Parathyroid adenoma (tissue), 2 donors: Measurements from ENCODE around the gene BSN.

Experiments
- H2AFZ ChIP-seq: fragments of 300-600 bp; sonication (generic); one replicate; pipeline ENCODE4 v1.7.0; 2017; ENCODE audit warnings: antibody characterized with exemption, mild to moderate bottlenecking
- H3K27ac ChIP-seq: fragments of 300-600 bp; sonication (generic); one replicate; pipeline ENCODE4 v1.7.0; 2017
- H3K27me3 ChIP-seq: fragments of 300-600 bp; sonication (generic); one replicate; pipeline ENCODE4 v1.7.0; 2017; ENCODE audit warnings: low read length; ENCODE audit not compliant: control insufficient read depth, insufficient read depth
- H3K36me3 ChIP-seq: fragments of 300-600 bp; sonication (generic); one replicate; pipeline ENCODE4 v1.7.0; 2017; ENCODE audit warnings: low read length; ENCODE audit not compliant: control insufficient read depth, insufficient read depth
- H3K4me1 ChIP-seq: fragments of 300-600 bp; sonication (generic); one replicate; pipeline ENCODE4 v1.7.0; 2017; ENCODE audit warnings: control low read depth
- H3K4me2 ChIP-seq: fragments of 300-600 bp; sonication (generic); one replicate; pipeline ENCODE4 v1.7.0; 2017; ENCODE audit warnings: low read length
- H3K4me3 ChIP-seq: fragments of 300-600 bp; sonication (generic); one replicate; pipeline ENCODE4 v1.7.0; 2017; ENCODE audit warnings: low read depth, low read length
- H3K79me2 ChIP-seq: fragments of 300-600 bp; sonication (generic); one replicate; pipeline ENCODE4 v1.7.0; 2017; ENCODE audit warnings: control low read depth
- H3K9ac ChIP-seq: fragments of 300-600 bp; sonication (generic); one replicate; pipeline ENCODE4 v1.7.0; 2017; ENCODE audit warnings: mild to moderate bottlenecking
- H3K9me3 ChIP-seq: fragments of 300-600 bp; sonication (generic); one replicate; pipeline ENCODE4 v1.7.0; 2017; ENCODE audit warnings: low read length; ENCODE audit not compliant: control insufficient read depth
- TF ChIP-seq, protein P1 (sequence below): fragments of 300-600 bp; sonication (generic); IDR thresholded peaks from one replicate; pipeline ENCODE4 v1.7.0; 2017; ENCODE audit warnings: antibody characterized with exemption, mild to moderate bottlenecking
- donor health status: primary hyperparathyroidism.

The BSN gene

DNA sequence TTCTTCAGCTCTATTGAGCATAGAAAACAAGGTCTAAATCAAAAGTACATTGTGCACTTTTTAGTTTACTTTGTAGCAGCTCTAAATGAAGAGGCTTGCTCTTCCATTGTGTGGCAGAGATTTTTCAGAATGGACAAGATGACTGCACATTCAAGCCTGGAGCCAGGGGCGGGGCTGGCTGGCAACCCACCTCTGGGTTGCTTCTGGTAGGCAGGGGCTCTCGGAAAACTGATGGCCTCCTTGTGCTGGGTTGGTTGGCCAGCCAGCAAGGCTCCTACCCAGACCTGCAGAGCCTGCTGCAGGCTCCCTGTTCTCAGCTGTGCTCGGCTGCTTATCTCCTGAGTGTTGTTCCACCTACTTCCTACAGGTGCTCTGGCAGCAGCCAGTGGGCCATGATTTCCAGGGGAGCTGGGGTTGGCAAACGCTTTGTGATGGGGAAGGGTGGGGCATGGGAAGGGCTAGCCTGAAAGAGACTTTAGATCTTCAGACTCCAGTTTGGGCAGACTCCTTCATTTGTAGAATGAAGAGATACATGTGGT is 8.8 kb downstream of the BSN start:
- Histone ChIP-seq H3K27me3 (no peaks in the 10 kb centered on the region), H3K27ac (no peak overlapping the region), H3K36me3 (no peaks in the 10 kb centered on the region), H3K4me2 (no peak overlapping the region), H3K4me1 (no peaks in the 10 kb centered on the region), H3K79me2 (peaks cover 38% of the 10 kb centered on the region), H2AFZ (no peak overlapping the region), H3K9ac (no peak overlapping the region), H3K4me3 (no peak overlapping the region), H3K9me3 (no peaks in the 10 kb centered on the region)
- TF ChIP-seq, protein P1, sequence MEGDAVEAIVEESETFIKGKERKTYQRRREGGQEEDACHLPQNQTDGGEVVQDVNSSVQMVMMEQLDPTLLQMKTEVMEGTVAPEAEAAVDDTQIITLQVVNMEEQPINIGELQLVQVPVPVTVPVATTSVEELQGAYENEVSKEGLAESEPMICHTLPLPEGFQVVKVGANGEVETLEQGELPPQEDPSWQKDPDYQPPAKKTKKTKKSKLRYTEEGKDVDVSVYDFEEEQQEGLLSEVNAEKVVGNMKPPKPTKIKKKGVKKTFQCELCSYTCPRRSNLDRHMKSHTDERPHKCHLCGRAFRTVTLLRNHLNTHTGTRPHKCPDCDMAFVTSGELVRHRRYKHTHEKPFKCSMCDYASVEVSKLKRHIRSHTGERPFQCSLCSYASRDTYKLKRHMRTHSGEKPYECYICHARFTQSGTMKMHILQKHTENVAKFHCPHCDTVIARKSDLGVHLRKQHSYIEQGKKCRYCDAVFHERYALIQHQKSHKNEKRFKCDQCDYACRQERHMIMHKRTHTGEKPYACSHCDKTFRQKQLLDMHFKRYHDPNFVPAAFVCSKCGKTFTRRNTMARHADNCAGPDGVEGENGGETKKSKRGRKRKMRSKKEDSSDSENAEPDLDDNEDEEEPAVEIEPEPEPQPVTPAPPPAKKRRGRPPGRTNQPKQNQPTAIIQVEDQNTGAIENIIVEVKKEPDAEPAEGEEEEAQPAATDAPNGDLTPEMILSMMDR: no peak

DNA sequence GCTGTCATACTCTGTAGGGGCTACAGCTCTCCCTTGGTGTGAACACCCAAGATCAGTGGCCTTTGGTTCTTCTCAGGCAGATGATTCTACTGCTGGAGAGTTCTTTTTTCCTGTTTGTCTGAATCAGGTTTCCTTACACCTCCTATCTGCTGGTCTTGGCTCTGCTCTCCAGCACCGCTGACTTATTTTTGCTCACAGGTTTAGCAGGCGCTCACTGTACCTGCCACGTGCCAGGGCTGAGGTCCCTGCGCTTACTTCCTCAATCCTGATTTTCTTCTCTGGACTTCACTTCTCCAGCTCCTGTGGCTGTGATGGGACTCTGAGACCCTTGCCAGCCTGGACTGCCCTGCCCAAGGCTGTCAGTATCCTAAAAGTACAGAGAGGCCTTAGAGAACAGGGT is 9.5 kb downstream of the BSN start:
- no peak overlapping the region for H3K27ac ChIP-seq
- H3K27me3 ChIP-seq: no peaks in the 10 kb centered on the region
- TF ChIP-seq, protein P1: no peak
- no peak overlapping the region for H3K4me2 ChIP-seq
- H3K36me3 ChIP-seq: no peaks in the 10 kb centered on the region
- peaks cover 32% of the 10 kb centered on the region for H3K79me2 ChIP-seq
- no peaks in the 10 kb centered on the region for H3K4me1 ChIP-seq
- H3K4me3 ChIP-seq: no peak overlapping the region
- H3K9me3 ChIP-seq: no peaks in the 10 kb centered on the region
- H3K9ac ChIP-seq: no peak overlapping the region
- H2AFZ ChIP-seq: no peak overlapping the region

DNA sequence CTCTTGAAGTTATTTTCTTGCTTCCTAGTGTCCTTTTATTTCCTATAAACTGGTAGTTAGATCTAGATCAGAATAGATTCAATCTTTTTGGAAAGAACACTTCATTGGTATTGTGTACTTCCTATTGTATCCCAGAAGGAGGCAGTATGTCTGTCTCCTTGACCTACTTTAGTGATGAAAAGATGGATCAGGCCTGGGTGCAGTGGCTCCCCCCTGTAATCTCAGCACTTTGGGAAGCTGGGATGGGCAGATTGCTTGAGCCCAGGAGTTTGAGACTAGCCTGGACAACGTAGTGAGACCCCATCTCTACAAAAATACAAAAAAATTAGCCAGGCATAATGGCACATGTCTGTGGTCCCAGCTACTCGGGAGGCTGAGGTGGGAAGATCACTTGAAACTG is 12.0 kb downstream of the BSN start:
- H3K27ac ChIP-seq: no peak overlapping the region
- no peaks in the 10 kb centered on the region for H3K9me3 ChIP-seq
- H3K36me3 ChIP-seq: no peaks in the 10 kb centered on the region
- no peak overlapping the region for H2AFZ ChIP-seq
- H3K9ac ChIP-seq: no peak overlapping the region
- H3K4me1 ChIP-seq: no peaks in the 10 kb centered on the region
- TF ChIP-seq, protein P1: no peak
- H3K4me3 ChIP-seq: no peak overlapping the region
- H3K79me2 ChIP-seq: peaks cover 14% of the 10 kb centered on the region
- H3K4me2 ChIP-seq: no peak overlapping the region
- H3K27me3 ChIP-seq: no peaks in the 10 kb centered on the region

- Histone ChIP-seq H3K9me3 (no peaks in the 10 kb centered on the region), H3K79me2 (peaks cover 16% of the 10 kb centered on the region), H3K36me3 (no peaks in the 10 kb centered on the region), H3K4me3 (no peak overlapping the region), H3K4me2 (no peak overlapping the region), H3K27ac (no peak overlapping the region), H3K9ac (no peak overlapping the region), H2AFZ (no peak overlapping the region), H3K27me3 (no peaks in the 10 kb centered on the region), H3K4me1 (no peaks in the 10 kb centered on the region)
- TF ChIP-seq, protein P1: no peak
These were observed 13.1 kb downstream of the BSN start for GRCh38 chr3:49567406-49567805.

DNA sequence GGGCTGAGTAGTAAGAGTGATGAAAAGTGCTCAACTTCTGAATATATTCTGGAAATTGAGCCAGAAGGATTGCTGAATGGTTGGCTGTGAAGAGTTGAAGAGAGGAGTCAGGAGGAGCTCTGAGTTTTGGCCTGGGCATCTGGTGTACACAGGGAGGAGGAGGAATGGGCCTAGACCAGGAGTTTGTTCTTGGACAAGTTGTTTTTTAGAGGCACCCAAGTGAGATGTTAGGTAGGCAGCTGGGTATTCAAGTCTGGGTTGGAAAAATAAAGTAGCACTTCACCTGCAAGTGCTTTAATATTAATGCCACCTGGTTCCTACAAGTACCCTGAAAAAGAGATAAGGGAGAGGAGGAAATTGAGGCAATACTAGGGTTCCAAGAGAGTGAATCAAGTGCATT is 14.7 kb downstream of the BSN start:
- Histone ChIP-seq H3K27ac (no peak overlapping the region), H3K36me3 (no peaks in the 10 kb centered on the region), H2AFZ (no peak overlapping the region), H3K79me2 (peaks cover 23% of the 10 kb centered on the region), H3K4me1 (no peaks in the 10 kb centered on the region), H3K4me3 (no peak overlapping the region), H3K9me3 (no peaks in the 10 kb centered on the region), H3K27me3 (no peaks in the 10 kb centered on the region), H3K9ac (no peak overlapping the region), H3K4me2 (no peak overlapping the region)
- TF ChIP-seq, protein P1: no peak
